HG03342 (cell line): ENCODE data around the gene GUCA1A.
"Not testable (repeated sequence)": the region's sequence is repeated elsewhere in the genome, so short reads cannot be mapped to it uniquely, and the experiment has no call there.

Source experiments
- ATAC-seq: cut with Tn5 transposase; IDR thresholded peaks from one replicate; pipeline ENCODE4 v1.9.1; 2021; ENCODE audit warnings: mild to moderate bottlenecking, moderate library complexity; ENCODE audit not compliant: unreplicated experiment

GUCA1A gene

DNA sequence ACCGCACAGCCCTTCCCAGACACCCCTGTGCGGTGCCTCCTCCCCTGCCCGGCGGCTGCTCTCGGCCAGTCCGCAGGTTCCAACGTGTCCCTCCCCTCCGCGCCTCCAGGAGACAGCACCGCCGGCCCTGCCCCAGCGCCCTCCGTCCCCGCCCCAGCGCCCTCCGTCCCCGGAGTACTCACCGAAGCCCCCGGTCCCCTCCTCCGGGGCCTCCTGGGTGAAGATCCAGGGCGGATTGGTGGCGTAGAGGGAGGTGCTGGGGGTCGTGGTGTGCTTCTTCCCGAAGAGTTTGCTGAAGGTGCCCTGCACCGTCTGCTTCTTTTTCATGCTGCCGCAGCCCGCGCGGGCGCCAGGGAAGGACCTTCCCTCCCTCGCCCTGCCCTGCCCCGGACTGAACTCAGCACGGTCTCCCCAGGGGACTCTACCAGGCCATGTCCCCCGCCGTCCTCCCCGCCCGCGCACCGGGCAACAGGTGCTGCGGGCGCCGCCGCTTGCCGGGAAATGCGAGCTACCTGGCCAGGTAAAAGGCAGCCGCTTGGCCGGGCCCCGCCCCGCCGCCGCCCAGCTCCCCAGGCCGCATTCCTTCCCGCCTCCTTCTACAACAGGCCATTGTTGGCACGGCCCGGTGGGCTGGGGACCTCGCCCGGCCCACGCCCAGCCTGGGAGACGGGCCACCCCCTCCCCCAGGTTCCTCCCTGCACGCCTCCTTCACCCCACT lies 30.9 kb upstream of the GUCA1A start, which contains the start of gene C6orf132:
TSS of gene C6orf132 (minus strand) at position 503 of the 718 bp plus-strand sequence. CDS start at position 327, 176 bp downstream.
- ATAC-seq: no peak

DNA sequence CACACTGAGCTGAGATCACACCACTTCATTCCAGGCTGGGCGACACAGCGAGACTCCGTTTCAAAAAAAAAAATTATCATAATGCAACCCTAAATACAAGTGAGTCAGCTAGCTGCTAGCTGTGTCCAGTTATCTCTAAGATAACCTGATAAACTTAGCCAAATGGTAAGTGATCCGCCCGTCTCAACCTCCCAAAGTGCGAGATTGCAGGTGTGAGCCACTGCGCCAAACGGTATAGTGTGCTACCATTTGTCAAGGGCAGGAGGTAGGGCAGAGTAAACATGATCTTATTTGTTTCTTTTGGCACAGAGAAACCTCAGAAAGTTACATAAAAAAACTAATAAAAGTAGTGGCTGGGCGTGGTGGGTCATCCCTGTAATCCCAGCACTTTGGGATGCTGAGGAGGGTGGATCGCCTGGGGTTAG lies 26.0 kb upstream of the GUCA1A start:
- ATAC-seq: no peak

GRCh38 chr6:42148058-42148457 lies 25.1 kb upstream of the GUCA1A start:
- no peak for ATAC-seq

GRCh38 chr6:42150254-42150653 lies 22.9 kb upstream of the GUCA1A start:
- no peak for ATAC-seq

DNA sequence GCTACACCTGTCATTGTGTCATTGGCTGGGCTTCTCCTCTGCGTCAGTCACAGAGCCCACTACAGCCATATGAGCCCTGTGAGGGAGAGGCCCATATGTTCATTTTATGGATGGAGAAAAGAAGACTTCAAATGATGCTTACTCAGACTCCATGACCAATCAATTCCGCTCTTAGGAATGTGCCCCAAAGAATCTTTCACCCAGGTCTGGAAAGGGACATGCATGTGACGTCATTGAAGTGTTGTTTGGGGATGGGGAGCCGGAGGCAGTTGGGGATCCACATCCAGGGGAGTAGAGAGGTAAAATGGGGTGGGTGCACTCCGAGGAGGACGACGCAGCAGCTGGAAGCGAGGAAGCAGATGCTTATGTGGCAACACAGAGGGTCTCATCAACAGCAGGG lies 21.1 kb upstream of the GUCA1A start:
- no peak for ATAC-seq

DNA sequence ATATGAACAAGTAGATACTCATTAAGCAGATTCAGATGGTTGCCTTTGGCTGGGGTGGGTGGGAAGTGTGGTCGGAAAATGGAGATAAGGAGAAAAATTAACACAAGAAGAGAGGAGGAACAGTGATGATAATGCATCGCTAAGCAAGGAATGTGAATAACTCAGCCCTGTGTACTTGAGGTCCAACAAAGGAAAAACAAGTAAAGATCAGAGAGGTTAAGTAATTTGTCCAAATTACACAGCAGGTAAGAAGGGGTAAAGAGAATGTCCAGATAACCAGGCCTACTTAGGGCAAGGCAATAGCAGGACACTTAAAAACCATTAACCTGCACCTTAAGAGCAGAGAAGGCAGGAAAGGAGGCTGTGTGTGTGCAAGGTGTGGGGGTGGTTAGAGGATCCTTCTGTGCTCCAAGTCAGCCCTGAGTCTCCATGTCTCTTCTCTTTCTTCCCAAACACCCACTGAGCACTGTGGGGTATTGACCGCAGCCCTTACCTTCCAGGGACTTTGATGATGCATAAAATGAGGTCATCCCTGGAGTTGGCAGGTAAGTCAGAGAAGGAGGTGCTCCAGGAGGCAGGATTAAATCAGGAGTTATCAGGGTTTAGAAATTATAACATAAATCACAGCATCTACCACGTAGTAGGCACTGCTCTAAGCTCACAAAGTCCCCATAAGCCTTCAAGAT lies 20.5 kb upstream of the GUCA1A start:
- not testable (repeated sequence) for ATAC-seq

GRCh38 chr6:42153921-42154320 lies 19.2 kb upstream of the GUCA1A start:
- ATAC-seq: no peak

- no peak for ATAC-seq
Measured at GRCh38 chr6:42154461-42155209, 18.5 kb upstream of the GUCA1A start.

DNA sequence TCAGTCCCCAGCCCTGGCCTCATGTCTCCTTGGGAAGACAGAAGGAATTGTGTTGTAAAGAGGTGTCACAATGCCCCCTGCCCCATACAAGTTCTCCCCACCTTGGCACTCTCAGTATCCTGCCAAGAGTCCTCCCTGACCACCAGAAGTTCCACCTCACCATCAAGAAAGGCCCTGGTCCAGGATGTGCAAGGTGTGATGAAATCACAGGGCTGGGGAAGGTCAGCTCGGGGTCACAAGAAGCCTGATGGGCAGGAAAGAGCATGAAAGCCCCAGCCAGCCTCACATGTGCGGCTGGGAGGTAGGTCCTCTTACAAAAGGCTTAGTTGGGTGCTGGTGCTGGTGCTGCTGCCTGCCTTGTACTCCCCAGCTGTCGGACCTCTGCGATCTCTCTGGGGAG lies 17.9 kb upstream of the GUCA1A start:
- ATAC-seq: no peak

DNA sequence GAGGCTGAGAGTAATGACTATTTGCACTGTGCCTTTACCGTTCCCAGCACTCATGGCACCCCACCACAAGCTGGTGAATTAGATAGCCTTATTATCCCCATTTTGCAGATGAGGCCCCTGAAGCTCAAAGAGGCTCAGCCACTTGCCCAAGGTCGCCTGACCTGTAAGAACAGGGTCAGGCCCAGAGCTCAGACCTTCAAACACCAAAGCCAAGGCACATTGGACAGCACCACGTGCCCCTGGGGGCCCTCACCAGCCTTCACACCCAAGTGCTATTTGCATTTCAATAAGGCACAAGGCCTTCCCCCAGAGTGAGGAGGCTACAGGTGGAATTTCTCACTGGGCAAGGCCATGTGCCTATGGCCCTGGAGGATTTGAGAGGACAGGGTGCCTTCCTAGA lies 16.5 kb upstream of the GUCA1A start:
- ATAC-seq: no peak

DNA sequence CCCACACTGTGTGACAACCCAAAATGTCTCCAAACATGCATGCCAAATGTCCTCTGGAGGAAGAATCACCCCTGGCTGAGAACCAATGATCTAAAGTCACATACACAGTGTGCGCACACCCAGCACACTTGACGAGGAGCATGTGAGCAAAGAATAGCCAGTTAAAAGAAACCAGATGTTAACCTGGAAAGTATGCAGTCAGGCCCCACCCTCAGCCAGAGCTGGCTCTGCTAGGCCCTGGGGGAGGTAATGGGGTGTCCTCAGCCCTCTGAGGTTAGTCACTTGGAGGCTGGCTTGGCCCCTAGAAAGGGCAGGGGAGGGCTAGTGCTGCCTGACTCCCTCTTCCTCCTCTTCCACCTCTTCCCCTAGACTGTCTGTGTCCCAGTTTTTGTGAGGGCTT lies 15.2 kb upstream of the GUCA1A start:
- no peak for ATAC-seq

DNA sequence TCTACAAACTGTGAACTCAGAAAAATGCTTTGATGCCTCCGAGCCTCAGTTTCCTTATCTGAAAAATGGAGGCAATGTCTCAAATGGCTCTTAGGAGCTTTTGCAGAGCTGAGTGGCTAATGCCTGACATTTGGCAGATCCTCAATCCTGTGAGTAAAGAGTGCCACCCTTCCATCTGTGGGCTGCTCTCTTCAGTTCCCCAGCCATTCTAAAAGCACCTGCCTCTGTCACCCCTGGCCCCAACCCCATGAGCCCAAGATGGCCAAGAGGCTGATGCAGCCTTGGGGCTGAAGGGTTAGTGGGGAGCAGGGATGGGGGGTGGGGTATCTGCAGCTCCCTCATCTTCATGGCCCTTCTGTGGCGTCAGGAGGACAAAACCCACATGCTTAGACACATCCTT lies 14.5 kb upstream of the GUCA1A start:
- no peak for ATAC-seq

- no peak for ATAC-seq
Measured at GRCh38 chr6:42159431-42160024, 13.6 kb upstream of the GUCA1A start.

- ATAC-seq: no peak
Measured at GRCh38 chr6:42162384-42162783, 10.8 kb upstream of the GUCA1A start.

GRCh38 chr6:42162812-42163211 lies 10.4 kb upstream of the GUCA1A start:
- ATAC-seq: no peak

DNA sequence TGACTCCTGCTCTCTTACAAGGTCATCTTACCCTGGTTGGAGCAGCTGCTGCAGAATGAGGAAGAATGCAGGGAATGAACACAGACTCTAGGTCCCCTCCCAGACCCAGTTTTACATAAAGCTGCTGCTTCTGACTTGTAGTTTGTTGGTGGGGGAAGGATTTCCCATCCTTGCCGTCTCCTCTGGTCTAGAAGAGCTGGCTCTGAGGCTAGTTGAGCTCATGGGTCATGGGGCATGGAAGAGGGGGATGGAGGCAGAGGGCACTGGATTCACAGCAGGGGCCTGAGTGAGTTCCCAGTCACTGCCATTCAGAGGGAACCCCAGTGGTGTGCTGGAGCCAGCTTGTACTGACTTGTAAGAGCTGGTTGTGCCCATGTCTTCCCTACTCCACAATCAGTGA lies 9.2 kb upstream of the GUCA1A start:
- no peak for ATAC-seq

DNA sequence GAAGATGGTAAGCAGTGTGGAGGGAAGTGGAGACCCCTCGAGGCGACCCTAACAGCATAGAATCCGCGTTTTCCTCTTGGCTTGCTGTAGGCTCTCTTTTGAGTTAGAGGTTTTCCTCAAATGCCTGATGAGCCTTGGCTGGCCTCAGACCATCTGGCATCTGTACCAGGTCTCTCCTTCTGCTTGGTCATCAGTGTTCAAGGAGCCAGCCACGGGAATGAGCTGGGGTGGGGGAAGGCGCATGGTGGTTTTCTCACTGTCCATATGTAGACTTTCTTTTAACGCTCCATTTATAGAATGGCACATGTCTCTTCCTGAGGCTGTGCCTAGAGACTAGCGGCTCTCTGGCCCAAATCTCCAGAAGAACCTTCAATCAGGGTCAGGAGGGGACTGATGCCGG lies 8.1 kb upstream of the GUCA1A start:
- no peak for ATAC-seq

DNA sequence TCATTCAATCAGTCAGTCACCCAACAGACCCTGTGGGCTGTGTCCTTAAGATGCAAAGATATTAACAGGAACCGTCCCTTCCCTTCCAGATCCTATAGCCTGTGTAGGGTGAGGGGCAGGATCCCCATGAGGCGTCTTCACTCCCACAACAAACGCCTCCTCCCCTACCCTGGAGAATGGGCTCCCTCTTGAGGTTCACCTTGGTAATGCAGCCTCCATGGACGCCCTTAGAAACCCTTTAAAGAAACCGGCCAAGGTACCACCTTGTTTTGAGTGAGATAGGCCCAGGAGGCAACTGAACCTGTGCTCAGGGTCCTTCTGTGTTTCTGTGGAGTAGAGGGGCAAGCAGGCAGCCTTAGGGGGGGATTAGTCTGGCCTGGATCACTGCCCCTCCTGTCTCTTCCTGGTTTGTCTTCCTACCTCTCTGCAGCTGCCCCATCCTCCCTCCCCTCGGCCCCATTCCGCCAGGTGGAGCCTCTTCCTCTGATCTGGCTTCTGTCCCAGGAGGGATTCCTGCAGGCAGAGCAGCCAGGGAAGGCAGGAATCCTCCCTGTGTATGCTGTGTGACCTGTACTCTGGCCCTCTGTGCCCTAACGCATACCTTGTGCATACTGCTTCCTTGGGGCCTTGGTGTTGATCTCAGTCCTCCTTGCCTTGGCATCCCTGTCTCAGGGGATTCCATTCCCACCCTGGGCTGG lies 6.6 kb upstream of the GUCA1A start:
- no peak for ATAC-seq

DNA sequence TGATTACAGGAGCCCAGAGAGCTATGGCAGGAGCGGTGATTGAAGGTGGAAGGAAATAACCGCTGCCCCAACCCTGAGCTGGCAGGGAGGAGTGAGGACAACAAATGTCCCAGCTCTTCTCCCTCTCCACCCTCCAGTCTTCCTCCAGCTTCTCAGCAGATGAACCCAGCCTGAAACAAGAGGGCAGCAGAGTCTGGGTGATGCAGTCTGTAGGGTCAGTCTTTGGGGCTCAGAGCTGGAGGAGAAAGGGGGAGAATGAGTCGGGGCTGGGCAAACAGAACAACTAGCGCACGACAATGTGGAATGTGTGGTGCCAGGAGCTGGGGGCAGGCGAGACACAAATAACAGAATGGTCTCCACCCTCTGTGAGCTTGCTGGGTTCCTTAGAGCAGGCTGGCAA lies 4.5 kb upstream of the GUCA1A start:
- ATAC-seq: no peak

DNA sequence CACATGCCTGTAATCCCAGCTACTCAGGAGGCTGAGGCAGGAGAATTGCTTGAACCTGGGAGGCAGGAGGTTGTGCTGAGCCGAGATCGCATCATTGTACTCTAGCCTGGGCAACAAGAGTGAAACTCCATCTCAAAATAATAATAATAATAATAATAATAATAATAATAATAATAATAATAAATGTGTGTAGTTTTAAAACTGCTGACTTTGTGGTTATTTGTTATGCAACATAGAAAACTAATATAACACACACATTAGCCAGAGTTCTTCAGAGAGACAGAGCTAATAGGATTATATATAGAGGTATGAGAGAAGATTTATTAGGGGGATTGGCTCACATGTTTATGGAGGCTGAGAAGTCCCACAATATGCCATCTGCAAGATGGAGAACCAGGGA lies 3.4 kb upstream of the GUCA1A start:
- not testable (repeated sequence) for ATAC-seq
